ENCODE data around the gene FAM107A. TPM values are rescaled to one million over a fixed set of nuclear protein-coding genes. Genes with fewer than 3 reads are reported as not detected.

Gene FAM107A
- total and polyA plus RNA-seq, 2 experiments from 2014 or later: 1.0 to 1.1 TPM

DNA sequence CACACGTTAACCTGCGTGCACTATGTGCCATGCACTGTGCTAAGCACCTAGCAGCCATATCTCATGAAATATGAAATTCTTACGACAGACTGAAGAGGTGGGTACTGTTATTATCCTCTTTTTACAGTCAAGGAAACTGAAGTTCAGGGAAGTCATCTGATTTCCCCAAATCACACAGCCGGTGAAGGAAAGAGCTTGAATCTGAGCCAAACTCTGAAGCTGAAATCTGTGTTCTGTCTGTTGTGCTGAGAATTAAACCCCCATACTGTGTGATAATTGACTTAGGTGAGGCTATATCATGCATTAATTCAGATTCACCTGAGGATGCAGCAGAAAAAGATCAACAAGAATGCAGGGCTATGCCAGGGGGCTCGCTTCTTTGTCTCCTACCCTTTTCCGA lies 475 bp downstream of the FAM107A start (continued):
- TF ChIP-seq, protein P1, sequence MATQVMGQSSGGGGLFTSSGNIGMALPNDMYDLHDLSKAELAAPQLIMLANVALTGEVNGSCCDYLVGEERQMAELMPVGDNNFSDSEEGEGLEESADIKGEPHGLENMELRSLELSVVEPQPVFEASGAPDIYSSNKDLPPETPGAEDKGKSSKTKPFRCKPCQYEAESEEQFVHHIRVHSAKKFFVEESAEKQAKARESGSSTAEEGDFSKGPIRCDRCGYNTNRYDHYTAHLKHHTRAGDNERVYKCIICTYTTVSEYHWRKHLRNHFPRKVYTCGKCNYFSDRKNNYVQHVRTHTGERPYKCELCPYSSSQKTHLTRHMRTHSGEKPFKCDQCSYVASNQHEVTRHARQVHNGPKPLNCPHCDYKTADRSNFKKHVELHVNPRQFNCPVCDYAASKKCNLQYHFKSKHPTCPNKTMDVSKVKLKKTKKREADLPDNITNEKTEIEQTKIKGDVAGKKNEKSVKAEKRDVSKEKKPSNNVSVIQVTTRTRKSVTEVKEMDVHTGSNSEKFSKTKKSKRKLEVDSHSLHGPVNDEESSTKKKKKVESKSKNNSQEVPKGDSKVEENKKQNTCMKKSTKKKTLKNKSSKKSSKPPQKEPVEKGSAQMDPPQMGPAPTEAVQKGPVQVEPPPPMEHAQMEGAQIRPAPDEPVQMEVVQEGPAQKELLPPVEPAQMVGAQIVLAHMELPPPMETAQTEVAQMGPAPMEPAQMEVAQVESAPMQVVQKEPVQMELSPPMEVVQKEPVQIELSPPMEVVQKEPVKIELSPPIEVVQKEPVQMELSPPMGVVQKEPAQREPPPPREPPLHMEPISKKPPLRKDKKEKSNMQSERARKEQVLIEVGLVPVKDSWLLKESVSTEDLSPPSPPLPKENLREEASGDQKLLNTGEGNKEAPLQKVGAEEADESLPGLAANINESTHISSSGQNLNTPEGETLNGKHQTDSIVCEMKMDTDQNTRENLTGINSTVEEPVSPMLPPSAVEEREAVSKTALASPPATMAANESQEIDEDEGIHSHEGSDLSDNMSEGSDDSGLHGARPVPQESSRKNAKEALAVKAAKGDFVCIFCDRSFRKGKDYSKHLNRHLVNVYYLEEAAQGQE (IDR thresholded peaks at IDR 0.05; ENCODE audit: unreplicated experiment): no peak
- TF ChIP-seq POLR2AphosphoS5 (IDR thresholded peaks at IDR 0.05; ENCODE audit: low read depth) (no peak), CREB1 (CRISPR knock-in tag; IDR thresholded peaks at IDR 0.05; ENCODE audit: low read depth) (no peak), ZNF331 (CRISPR knock-in tag; IDR thresholded peaks at IDR 0.05; ENCODE audit: low read depth) (no peak), NANOG (IDR thresholded peaks at IDR 0.05; ENCODE audit: borderline replicate concordance) (no peak), EZH2 (IDR thresholded peaks at IDR 0.05; ENCODE audit: low read depth, unreplicated experiment) (no peak)
- TF ChIP-seq, protein P2, sequence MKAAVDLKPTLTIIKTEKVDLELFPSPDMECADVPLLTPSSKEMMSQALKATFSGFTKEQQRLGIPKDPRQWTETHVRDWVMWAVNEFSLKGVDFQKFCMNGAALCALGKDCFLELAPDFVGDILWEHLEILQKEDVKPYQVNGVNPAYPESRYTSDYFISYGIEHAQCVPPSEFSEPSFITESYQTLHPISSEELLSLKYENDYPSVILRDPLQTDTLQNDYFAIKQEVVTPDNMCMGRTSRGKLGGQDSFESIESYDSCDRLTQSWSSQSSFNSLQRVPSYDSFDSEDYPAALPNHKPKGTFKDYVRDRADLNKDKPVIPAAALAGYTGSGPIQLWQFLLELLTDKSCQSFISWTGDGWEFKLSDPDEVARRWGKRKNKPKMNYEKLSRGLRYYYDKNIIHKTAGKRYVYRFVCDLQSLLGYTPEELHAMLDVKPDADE (IDR thresholded peaks at IDR 0.05): no peak

DNA sequence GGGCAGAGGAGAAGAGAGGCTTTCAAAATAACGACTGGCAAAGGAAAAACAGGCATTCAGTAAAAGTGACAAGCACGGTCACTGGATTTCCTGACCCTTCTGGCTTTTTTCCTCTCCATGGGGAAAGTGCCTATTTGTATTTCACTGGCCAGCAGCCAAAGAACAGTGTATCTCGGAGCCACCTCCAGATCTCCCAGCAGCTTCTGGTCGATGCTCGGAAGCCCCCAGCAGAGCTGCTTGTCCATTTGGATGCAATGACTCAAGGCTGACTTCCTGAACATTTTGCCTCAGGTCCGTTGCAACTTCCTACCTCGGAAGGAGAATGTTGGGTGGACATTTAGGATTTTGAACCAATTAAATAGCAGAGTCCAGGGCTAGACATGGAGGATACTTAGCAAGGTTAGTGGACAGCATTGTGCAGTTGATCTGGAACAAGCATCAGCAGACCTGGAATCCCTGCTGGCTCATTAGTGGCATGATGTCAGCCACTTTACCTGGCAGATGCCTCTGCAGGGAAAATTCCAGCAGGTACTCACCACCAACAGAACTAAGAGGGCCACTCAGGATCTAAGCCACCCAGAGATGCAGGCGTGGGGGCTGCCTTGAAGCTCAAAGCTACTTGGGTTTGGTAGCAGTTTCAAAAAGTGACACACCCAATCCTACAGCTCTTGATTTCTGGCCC lies 1.1 kb downstream of the FAM107A start:
- no peaks in the 10 kb centered on the region for H3F3A ChIP-seq (replicated peaks; ENCODE audit: low read depth)
- no peak for ATAC-seq
- no peak for TF ChIP-seq STAT1 (IDR thresholded peaks at IDR 0.05; ENCODE audit: unreplicated experiment)
- no peak for TF ChIP-seq CREB1 (CRISPR knock-in tag; IDR thresholded peaks at IDR 0.05; ENCODE audit: low read depth)
- no peak for TF ChIP-seq CTCF (conservative IDR thresholded peaks at IDR 0.05; ENCODE audit: low read depth in 2 of 2)
- TF ChIP-seq ZNF114 (CRISPR knock-in tag; IDR thresholded peaks at IDR 0.05): no peak
- TF ChIP-seq JUNB (IDR thresholded peaks at IDR 0.05; ENCODE audit: unreplicated experiment): no peak
- no peaks in the 10 kb centered on the region for H3K36me3 ChIP-seq (ENCODE audit: insufficient read depth)
- no peaks in the 10 kb centered on the region for H3K27me3 ChIP-seq (ENCODE audit: insufficient read depth)
- H3K4me3 ChIP-seq: no peak overlapping the region
- H3K27ac Mint-ChIP-seq: no peak overlapping the region
- H3K4me1 ChIP-seq (ENCODE audit: insufficient read depth): peaks cover 25% of the 10 kb centered on the region
- DNase-seq (ENCODE audit: low spot score): no peak
- no peak overlapping the region for H2AFZ ChIP-seq
- H3K4me3 Mint-ChIP-seq: no peak overlapping the region
- no peak overlapping the region for H3K27ac ChIP-seq (ENCODE audit: low read depth)
- no peaks in the 10 kb centered on the region for H3K9me3 Mint-ChIP-seq
- H3K27me3 Mint-ChIP-seq (ENCODE audit: insufficient read depth, low read depth, poor library complexity): peaks cover 3% of the 10 kb centered on the region
- H3K4me2 ChIP-seq: no peak overlapping the region
- no peaks in the 10 kb centered on the region for H3K36me3 Mint-ChIP-seq (ENCODE audit: low read depth)
- H3K9me2 ChIP-seq (ENCODE audit: insufficient read depth): peaks cover 3% of the 10 kb centered on the region; the same call in 1 of the 2 replicates
- peaks cover 32% of the 10 kb centered on the region for H3K4me1 Mint-ChIP-seq
- no peaks in the 10 kb centered on the region for H3K79me2 ChIP-seq (replicated peaks; ENCODE audit: insufficient read depth)
- H4K20me1 ChIP-seq (replicated peaks; ENCODE audit: insufficient read depth): no peaks in the 10 kb centered on the region
